ENCODE measurements around the gene NKD1.

NKD1 gene

GRCh38 chr16:50593410-50594150 lies 45.4 kb downstream of the NKD1 start:
- DNase-seq (ENCODE audit: extremely low spot score, insufficient read length, low read depth), result no peak
- no peak for FAIRE-seq

DNA sequence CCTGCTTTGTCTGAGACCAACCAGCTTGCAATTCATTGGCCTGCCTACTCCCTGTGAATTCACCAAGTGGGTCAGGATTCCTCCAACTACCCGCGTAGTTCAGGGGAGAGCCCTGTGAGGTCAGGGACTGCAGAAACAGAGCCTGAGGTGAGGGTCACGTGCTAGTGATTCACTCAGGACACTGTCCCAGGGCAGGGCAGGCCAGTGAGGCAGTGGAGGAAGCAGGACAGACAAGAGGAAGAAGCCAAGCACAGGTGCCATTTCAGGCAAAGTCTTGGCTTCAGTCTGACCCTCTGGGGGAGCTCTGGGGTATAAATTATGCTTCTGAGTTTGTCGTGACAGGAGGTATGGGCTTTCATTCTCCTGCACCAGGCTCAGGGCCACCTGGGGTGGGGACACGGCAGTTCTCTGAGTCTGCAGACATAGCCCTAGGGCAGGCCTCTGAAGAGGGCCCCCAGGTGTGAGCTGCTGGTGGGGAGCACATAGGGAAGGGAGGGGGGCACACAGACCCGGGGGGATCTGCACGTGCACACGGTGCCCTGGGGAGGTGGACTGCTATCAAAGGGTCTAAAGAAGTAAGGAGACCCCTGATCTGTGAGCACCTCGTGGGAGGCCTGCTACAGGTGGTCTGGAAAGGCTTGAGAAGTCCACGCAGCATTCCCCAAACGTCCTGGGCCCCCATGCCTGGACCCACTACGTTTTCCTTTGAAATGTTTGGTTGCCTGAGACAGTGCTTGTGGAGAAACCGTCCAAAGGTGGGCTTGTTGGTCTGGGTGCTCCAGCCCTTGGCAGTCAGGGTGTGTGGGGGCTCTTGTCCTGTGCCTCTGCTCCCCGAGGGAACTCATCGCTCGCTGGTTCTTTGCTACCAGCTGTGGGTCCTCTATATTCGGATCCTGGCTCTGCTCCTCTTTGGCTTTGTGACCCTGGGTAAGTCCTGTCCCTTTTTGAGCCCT lies 46.4 kb downstream of the NKD1 start:
- DNase-seq (ENCODE audit: extremely low spot score, insufficient read length, low read depth) (no peak), FAIRE-seq (no peak)

DNA sequence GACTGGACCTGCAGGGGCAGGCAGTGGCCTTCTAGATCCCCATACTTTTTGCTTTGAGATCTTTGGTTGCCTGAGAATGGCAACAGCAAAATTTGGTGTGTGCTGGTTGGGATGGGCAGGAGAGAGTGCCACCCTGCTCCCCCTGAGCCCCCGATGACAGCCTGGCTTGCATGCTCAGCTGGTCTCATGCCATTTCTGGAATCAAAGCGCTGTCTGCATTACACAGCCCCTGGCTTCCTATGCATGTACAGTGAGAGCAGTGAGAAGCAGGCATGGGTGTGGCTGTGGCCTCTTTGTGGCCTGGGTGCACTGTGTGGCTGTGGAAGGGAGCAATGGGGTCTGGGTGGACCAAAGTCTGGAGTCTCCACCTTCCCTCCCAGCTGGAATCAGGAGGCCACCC lies 47.7 kb downstream of the NKD1 start:
- DNase-seq (ENCODE audit: extremely low spot score, insufficient read length, low read depth) (no peak), FAIRE-seq (no peak)

- FAIRE-seq (no peak), DNase-seq (ENCODE audit: extremely low spot score, insufficient read length, low read depth) (no peak)
These were observed 48.7 kb downstream of the NKD1 start for GRCh38 chr16:50596762-50597450.

DNA sequence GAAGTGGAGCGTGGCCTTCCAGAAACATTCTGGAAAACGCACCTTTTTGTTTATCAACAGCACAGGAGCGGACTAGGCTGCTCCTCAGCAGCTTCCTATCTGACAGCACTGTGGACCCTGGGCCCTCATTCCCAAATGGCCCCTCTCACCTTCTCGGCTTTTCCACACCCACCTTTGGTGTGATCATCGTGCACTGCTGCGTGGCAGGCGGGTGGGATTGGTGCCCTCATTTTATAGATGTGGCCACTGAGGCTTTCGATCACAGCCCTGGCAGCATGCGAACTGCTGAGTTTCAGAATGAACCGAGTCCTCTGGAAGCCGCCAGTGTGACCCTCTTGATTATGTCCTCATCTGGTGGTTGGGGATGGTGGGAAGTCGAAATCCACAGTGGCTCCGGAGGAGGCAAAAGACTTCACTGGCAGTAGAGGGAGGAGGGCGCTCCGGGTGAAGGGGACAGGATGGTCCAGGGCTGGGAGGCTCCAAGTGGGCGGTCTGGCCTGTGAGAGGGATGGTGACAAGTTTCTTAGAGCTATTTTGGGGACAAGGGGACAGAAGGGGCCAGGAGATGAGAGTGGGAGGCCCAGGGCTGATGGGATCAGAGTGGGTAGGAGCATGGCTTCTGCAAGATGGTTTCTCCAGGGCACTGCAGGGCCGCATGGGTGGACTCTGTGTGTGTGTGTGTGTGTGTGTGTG lies 49.5 kb downstream of the NKD1 start:
- DNase-seq (ENCODE audit: extremely low spot score, insufficient read length, low read depth) (no peak), FAIRE-seq (no peak)

GRCh38 chr16:50598256-50598894 lies 50.2 kb downstream of the NKD1 start:
- FAIRE-seq (no peak), DNase-seq (ENCODE audit: extremely low spot score, insufficient read length, low read depth) (no peak)

DNA sequence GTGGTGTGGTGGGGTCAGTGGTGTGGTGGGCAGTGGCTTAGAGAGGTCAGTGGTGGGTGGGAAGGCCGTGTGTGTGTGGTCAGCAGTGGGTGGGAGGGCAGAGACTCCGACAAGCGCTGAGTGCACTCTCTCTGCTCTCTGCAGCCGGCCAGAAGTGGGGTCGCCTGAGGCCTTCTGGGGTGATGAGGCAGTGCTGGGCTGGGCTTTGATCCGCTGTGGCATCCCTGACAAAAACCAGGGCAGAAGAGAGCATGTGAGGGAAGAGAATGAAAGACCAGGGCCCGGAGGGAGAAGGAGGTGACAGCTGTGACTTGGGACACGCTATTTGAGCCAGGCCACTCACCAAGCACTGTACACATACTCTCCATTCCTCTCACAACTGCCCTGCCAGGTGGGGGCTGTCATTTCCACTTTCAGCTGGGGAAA lies 50.8 kb downstream of the NKD1 start:
- DNase-seq (ENCODE audit: extremely low spot score, insufficient read length, low read depth) (no peak), FAIRE-seq (no peak)

- no peak for DNase-seq (ENCODE audit: extremely low spot score, insufficient read length, low read depth)
- FAIRE-seq, result no peak
These were observed 51.3 kb downstream of the NKD1 start for GRCh38 chr16:50599494-50599893.

GRCh38 chr16:50600582-50601283 lies 52.5 kb downstream of the NKD1 start:
- no peak for FAIRE-seq
- no peak for DNase-seq (ENCODE audit: extremely low spot score, insufficient read length, low read depth)

- no peak for FAIRE-seq
- no peak for DNase-seq (ENCODE audit: extremely low spot score, insufficient read length, low read depth)
These were observed 53.1 kb downstream of the NKD1 start for GRCh38 chr16:50601341-50601740.

GRCh38 chr16:50602126-50602525 lies 53.9 kb downstream of the NKD1 start:
- no peak for DNase-seq (ENCODE audit: extremely low spot score, insufficient read length, low read depth)
- FAIRE-seq, result no peak

GRCh38 chr16:50602531-50603205 lies 54.5 kb downstream of the NKD1 start:
- FAIRE-seq (no peak), DNase-seq (ENCODE audit: extremely low spot score, insufficient read length, low read depth) (no peak)

DNA sequence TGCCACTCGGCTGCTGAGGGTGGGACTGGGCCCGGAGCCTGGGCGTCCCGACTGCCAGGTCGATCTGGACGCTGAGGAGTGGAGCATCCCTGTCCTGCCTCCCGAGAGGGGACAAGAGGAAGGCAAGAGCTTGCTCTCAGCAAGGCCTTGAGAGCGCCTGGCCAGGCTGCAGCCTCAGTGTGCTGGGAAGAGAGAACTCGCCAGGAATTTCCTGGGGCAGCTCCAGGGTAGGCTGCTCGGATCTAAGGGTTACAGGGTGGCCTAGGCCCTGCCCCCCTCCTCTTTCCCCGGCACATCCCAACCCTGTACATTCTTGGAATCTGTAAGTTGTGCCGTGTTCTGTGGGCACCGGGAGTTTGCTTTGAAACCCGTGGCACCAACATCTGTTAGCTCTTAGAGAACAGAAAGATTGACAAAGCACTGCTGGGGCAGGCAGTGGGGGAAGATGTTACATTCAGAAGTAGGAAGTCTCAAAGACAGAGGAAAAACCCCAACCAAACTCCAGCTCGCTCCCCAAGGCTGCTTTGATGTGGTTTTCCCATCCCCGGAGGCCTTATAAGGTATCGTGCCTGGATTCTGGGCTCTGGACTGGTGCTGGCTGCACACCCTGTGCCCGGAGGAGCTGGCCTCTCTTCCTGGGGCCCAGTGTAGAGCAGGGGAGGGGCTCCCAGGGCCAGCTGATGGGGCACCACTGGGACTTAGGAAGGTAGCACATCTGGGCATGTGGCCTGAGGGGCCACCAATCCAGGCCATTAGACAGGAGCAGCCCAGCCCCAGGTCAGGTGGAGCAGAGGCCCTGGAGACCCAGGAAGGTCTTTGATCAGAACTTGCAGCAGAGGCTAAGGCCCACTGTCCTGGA lies 55.2 kb downstream of the NKD1 start:
- DNase-seq (ENCODE audit: extremely low spot score, insufficient read length, low read depth) (no peak), FAIRE-seq (no peak)

GRCh38 chr16:50604065-50604418 lies 55.8 kb downstream of the NKD1 start:
- no peak for DNase-seq (ENCODE audit: extremely low spot score, insufficient read length, low read depth)
- no peak for FAIRE-seq

GRCh38 chr16:50604610-50605009 lies 56.4 kb downstream of the NKD1 start:
- FAIRE-seq (no peak), DNase-seq (ENCODE audit: extremely low spot score, insufficient read length, low read depth) (no peak)

DNA sequence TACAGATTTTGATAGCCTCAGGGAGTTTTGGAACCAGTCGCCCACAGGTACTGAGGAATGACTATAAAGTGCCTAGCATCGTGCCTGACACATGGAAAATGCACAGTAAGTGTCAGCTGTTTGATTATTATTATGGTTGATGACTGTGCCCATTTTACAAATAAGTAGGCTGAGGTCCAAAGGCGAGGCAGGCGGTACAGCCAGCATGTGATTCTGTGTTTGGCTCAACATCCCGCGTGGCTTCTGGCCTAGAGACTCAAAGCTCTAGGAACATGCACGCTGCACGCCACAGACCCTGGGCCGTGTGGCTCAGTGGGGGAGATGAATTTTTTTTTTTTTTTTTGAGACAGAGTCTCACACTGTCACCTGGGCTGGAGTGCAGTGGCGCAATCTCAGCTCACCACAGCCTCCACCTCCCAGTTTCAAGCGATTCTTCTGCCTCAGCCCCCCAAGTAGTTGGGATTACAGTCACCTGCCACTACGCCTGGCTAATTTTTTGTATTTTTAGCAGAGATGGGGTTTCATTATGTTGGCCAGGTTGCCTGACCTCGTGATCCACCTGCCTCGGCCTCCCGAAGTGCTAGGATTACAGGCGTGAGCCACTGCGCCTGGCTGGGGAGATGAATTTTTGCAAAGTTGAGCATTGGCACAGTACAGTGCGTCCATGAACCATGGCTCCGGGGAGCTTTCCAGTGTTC lies 57.7 kb downstream of the NKD1 start:
- DNase-seq (ENCODE audit: extremely low spot score, insufficient read length, low read depth), result no peak
- no peak for FAIRE-seq

GRCh38 chr16:50606431-50607050 lies 58.3 kb downstream of the NKD1 start:
- DNase-seq (ENCODE audit: extremely low spot score, insufficient read length, low read depth) (no peak), FAIRE-seq (no peak)

Measured in GM18507 (cell line).